ENCODE data around the gene RSPH6A.

The RSPH6A gene

GRCh38 chr19:45825263-45825605, 10.1 kb upstream of the RSPH6A start:
- H3K27ac ChIP-seq (ENCODE audit: low read depth, low read length) = no peak overlapping the region
- no peaks in the 10 kb centered on the region for H3K4me1 ChIP-seq (ENCODE audit: control insufficient read depth, insufficient read depth, low read length, unreplicated experiment)
- H2AFZ ChIP-seq (ENCODE audit: low read length, unreplicated experiment) = no peak overlapping the region
- H3K27me3 ChIP-seq (ENCODE audit: insufficient read depth, low read length) = no peaks in the 10 kb centered on the region
- no peak overlapping the region for H3K4me3 ChIP-seq (ENCODE audit: low read depth, low read length)
- H3K36me3 ChIP-seq (ENCODE audit: insufficient read depth, low read length) = no peaks in the 10 kb centered on the region
- H3K79me2 ChIP-seq (ENCODE audit: control insufficient read depth, insufficient read depth, low read length, unreplicated experiment) = no peaks in the 10 kb centered on the region

- Histone ChIP-seq H3K36me3 (ENCODE audit: insufficient read depth, low read length) (no peaks in the 10 kb centered on the region), H3K4me1 (ENCODE audit: control insufficient read depth, insufficient read depth, low read length, unreplicated experiment) (no peaks in the 10 kb centered on the region), H3K79me2 (ENCODE audit: control insufficient read depth, insufficient read depth, low read length, unreplicated experiment) (no peaks in the 10 kb centered on the region), H2AFZ (ENCODE audit: low read length, unreplicated experiment) (no peak overlapping the region), H3K4me3 (ENCODE audit: low read depth, low read length) (no peak overlapping the region), H3K27me3 (ENCODE audit: insufficient read depth, low read length) (no peaks in the 10 kb centered on the region), H3K27ac (ENCODE audit: low read depth, low read length) (no peak overlapping the region)
Measured at GRCh38 chr19:45824531-45825262, 9.6 kb upstream of the RSPH6A start.

- no peaks in the 10 kb centered on the region for H3K36me3 ChIP-seq (ENCODE audit: insufficient read depth, low read length)
- no peak overlapping the region for H2AFZ ChIP-seq (ENCODE audit: low read length, unreplicated experiment)
- H3K4me3 ChIP-seq (ENCODE audit: low read depth, low read length) = no peak overlapping the region
- H3K27ac ChIP-seq (ENCODE audit: low read depth, low read length) = no peak overlapping the region
- H3K27me3 ChIP-seq (ENCODE audit: insufficient read depth, low read length) = no peaks in the 10 kb centered on the region
- no peaks in the 10 kb centered on the region for H3K79me2 ChIP-seq (ENCODE audit: control insufficient read depth, insufficient read depth, low read length, unreplicated experiment)
- H3K4me1 ChIP-seq (ENCODE audit: control insufficient read depth, insufficient read depth, low read length, unreplicated experiment) = no peaks in the 10 kb centered on the region
Measured at GRCh38 chr19:45824041-45824471, 8.9 kb upstream of the RSPH6A start.

GRCh38 chr19:45823182-45823581, 8.1 kb upstream of the RSPH6A start:
- Histone ChIP-seq H3K4me3 (ENCODE audit: low read depth, low read length) (no peak overlapping the region), H3K79me2 (ENCODE audit: control insufficient read depth, insufficient read depth, low read length, unreplicated experiment) (no peaks in the 10 kb centered on the region), H2AFZ (ENCODE audit: low read length, unreplicated experiment) (no peak overlapping the region), H3K27me3 (ENCODE audit: insufficient read depth, low read length) (no peaks in the 10 kb centered on the region), H3K27ac (ENCODE audit: low read depth, low read length) (no peak overlapping the region), H3K36me3 (ENCODE audit: insufficient read depth, low read length) (no peaks in the 10 kb centered on the region), H3K4me1 (ENCODE audit: control insufficient read depth, insufficient read depth, low read length, unreplicated experiment) (no peaks in the 10 kb centered on the region)

- no peak overlapping the region for H2AFZ ChIP-seq (ENCODE audit: low read length, unreplicated experiment)
- no peaks in the 10 kb centered on the region for H3K27me3 ChIP-seq (ENCODE audit: insufficient read depth, low read length)
- no peaks in the 10 kb centered on the region for H3K79me2 ChIP-seq (ENCODE audit: control insufficient read depth, insufficient read depth, low read length, unreplicated experiment)
- no peaks in the 10 kb centered on the region for H3K36me3 ChIP-seq (ENCODE audit: insufficient read depth, low read length)
- no peaks in the 10 kb centered on the region for H3K4me1 ChIP-seq (ENCODE audit: control insufficient read depth, insufficient read depth, low read length, unreplicated experiment)
- no peak overlapping the region for H3K27ac ChIP-seq (ENCODE audit: low read depth, low read length)
- H3K4me3 ChIP-seq (ENCODE audit: low read depth, low read length) = no peak overlapping the region
Measured at GRCh38 chr19:45822716-45823115, 7.6 kb upstream of the RSPH6A start.

- no peaks in the 10 kb centered on the region for H3K36me3 ChIP-seq (ENCODE audit: insufficient read depth, low read length)
- no peaks in the 10 kb centered on the region for H3K79me2 ChIP-seq (ENCODE audit: control insufficient read depth, insufficient read depth, low read length, unreplicated experiment)
Measured at GRCh38 chr19:45821570-45821969, 6.5 kb upstream of the RSPH6A start.

GRCh38 chr19:45821103-45821521, 6.0 kb upstream of the RSPH6A start:
- Histone ChIP-seq H3K4me1 (ENCODE audit: control insufficient read depth, insufficient read depth, low read length, unreplicated experiment) (no peaks in the 10 kb centered on the region), H3K27ac (ENCODE audit: low read depth, low read length) (no peak overlapping the region), H3K27me3 (ENCODE audit: insufficient read depth, low read length) (no peaks in the 10 kb centered on the region), H3K79me2 (ENCODE audit: control insufficient read depth, insufficient read depth, low read length, unreplicated experiment) (no peaks in the 10 kb centered on the region), H3K36me3 (ENCODE audit: insufficient read depth, low read length) (no peaks in the 10 kb centered on the region), H3K4me3 (ENCODE audit: low read depth, low read length) (no peak overlapping the region), H2AFZ (ENCODE audit: low read length, unreplicated experiment) (no peak overlapping the region)

More at GRCh38 chr19:45821570-45821969, 6.5 kb upstream of the RSPH6A start:
- H3K4me1 ChIP-seq (ENCODE audit: control insufficient read depth, insufficient read depth, low read length, unreplicated experiment) = no peaks in the 10 kb centered on the region
- no peak overlapping the region for H3K27ac ChIP-seq (ENCODE audit: low read depth, low read length)
- no peak overlapping the region for H2AFZ ChIP-seq (ENCODE audit: low read length, unreplicated experiment)
- no peaks in the 10 kb centered on the region for H3K27me3 ChIP-seq (ENCODE audit: insufficient read depth, low read length)
- H3K4me3 ChIP-seq (ENCODE audit: low read depth, low read length) = no peak overlapping the region

- Histone ChIP-seq H3K4me3 (ENCODE audit: low read depth, low read length) (no peak overlapping the region), H3K27me3 (ENCODE audit: insufficient read depth, low read length) (no peaks in the 10 kb centered on the region), H3K36me3 (ENCODE audit: insufficient read depth, low read length) (no peaks in the 10 kb centered on the region), H3K4me1 (ENCODE audit: control insufficient read depth, insufficient read depth, low read length, unreplicated experiment) (no peaks in the 10 kb centered on the region), H2AFZ (ENCODE audit: low read length, unreplicated experiment) (no peak overlapping the region), H3K79me2 (ENCODE audit: control insufficient read depth, insufficient read depth, low read length, unreplicated experiment) (no peaks in the 10 kb centered on the region), H3K27ac (ENCODE audit: low read depth, low read length) (no peak overlapping the region)
Measured at GRCh38 chr19:45820413-45821102, 5.5 kb upstream of the RSPH6A start.

- Histone ChIP-seq H3K36me3 (ENCODE audit: insufficient read depth, low read length) (no peaks in the 10 kb centered on the region), H3K4me3 (ENCODE audit: low read depth, low read length) (no peak overlapping the region), H2AFZ (ENCODE audit: low read length, unreplicated experiment) (no peak overlapping the region), H3K79me2 (ENCODE audit: control insufficient read depth, insufficient read depth, low read length, unreplicated experiment) (no peaks in the 10 kb centered on the region), H3K27ac (ENCODE audit: low read depth, low read length) (no peak overlapping the region), H3K4me1 (ENCODE audit: control insufficient read depth, insufficient read depth, low read length, unreplicated experiment) (no peaks in the 10 kb centered on the region), H3K27me3 (ENCODE audit: insufficient read depth, low read length) (no peaks in the 10 kb centered on the region)
Measured at GRCh38 chr19:45819769-45820168, 4.7 kb upstream of the RSPH6A start.

GRCh38 chr19:45817725-45818301, 2.7 kb upstream of the RSPH6A start:
- Histone ChIP-seq H2AFZ (ENCODE audit: low read length, unreplicated experiment) (no peak overlapping the region), H3K27ac (ENCODE audit: low read depth, low read length) (no peak overlapping the region), H3K36me3 (ENCODE audit: insufficient read depth, low read length) (no peaks in the 10 kb centered on the region), H3K79me2 (ENCODE audit: control insufficient read depth, insufficient read depth, low read length, unreplicated experiment) (no peaks in the 10 kb centered on the region), H3K27me3 (ENCODE audit: insufficient read depth, low read length) (no peaks in the 10 kb centered on the region), H3K4me3 (ENCODE audit: low read depth, low read length) (no peak overlapping the region), H3K4me1 (ENCODE audit: control insufficient read depth, insufficient read depth, low read length, unreplicated experiment) (no peaks in the 10 kb centered on the region)

Data from ACC112 (cell line).